GM23248 (cell line): Measurements from ENCODE around the gene MOGAT3. TPM values are rescaled to one million over a fixed set of nuclear protein-coding genes. Genes with fewer than 3 reads are reported as not detected.

ENCODE experiments used
- DNase-seq: peaks from one replicate; pipeline ENCODE4 v3.0.0-alpha.2; 2015
- H2AFZ ChIP-seq: fragments of 200-600 bp; sonication (generic); 2 replicates; pipeline ENCODE4 v1.6.1; 2016; ENCODE audit warnings: antibody characterized with exemption
- H3F3A ChIP-seq: fragments of 200-600 bp; sonication (generic); 2 replicates; pipeline ENCODE4 v1.6.1; 2016; ENCODE audit warnings: mild to moderate bottlenecking, antibody characterized with exemption, mixed run types; ENCODE audit not compliant: insufficient read depth
- H3K27ac ChIP-seq: fragments of 200-600 bp; sonication (generic); 2 replicates; pipeline ENCODE4 v1.5.1; 2016; ENCODE audit warnings: mild to moderate bottlenecking
- H3K27me3 ChIP-seq: fragments of 200-600 bp; sonication (generic); replicated peaks from 2 replicates; pipeline ENCODE4 v1.6.1; 2016; ENCODE audit warnings: mild to moderate bottlenecking; ENCODE audit not compliant: insufficient read depth
- H3K36me3 ChIP-seq: fragments of 200-600 bp; sonication (generic); 2 replicates; pipeline ENCODE4 v1.6.1; 2016; ENCODE audit warnings: low read depth, mild to moderate bottlenecking
- H3K4me1 ChIP-seq: fragments of 200-600 bp; sonication (generic); 2 replicates; pipeline ENCODE4 v1.6.1; 2016; ENCODE audit warnings: mild to moderate bottlenecking; ENCODE audit not compliant: insufficient read depth
- H3K4me2 ChIP-seq: fragments of 200-600 bp; sonication (generic); one replicate; pipeline ENCODE4 v1.6.1; 2016; ENCODE audit warnings: mild to moderate bottlenecking; ENCODE audit not compliant: unreplicated experiment
- H3K4me3 ChIP-seq: fragments of 200-600 bp; sonication (generic); 2 replicates; pipeline ENCODE4 v1.5.1; 2016; ENCODE audit warnings: mild to moderate bottlenecking
- H3K79me2 ChIP-seq: fragments of 200-600 bp; sonication (generic); 2 replicates; pipeline ENCODE4 v1.6.1; 2016; ENCODE audit warnings: mild to moderate bottlenecking; ENCODE audit not compliant: insufficient read depth
- H3K9ac ChIP-seq: fragments of 200-600 bp; sonication (generic); 2 replicates; pipeline ENCODE4 v1.6.1; 2016; ENCODE audit warnings: mild to moderate bottlenecking
- H3K9me2 ChIP-seq: fragments of 200-600 bp; sonication (generic); 2 replicates; pipeline ENCODE4 v1.6.1; 2016; ENCODE audit warnings: mixed run types, mild to moderate bottlenecking, moderate library complexity; ENCODE audit not compliant: insufficient read depth
- H3K9me3 ChIP-seq: fragments of 200-600 bp; sonication (generic); one replicate; pipeline ENCODE4 v1.6.1; 2017; ENCODE audit warnings: low read depth
- H4K20me1 ChIP-seq: fragments of 200-600 bp; sonication (generic); 2 replicates; pipeline ENCODE4 v1.6.0; 2016; ENCODE audit not compliant: insufficient read depth
- EZH2 ChIP-seq: fragments of 200-600 bp; sonication (generic); IDR thresholded peaks from 2 replicates; pipeline ENCODE4 v1.6.1; 2018; ENCODE audit warnings: antibody characterized with exemption, mild to moderate bottlenecking; ENCODE audit not compliant: insufficient read depth, poor library complexity, severe bottlenecking
- EZH2phosphoT487 ChIP-seq: fragments of 200-600 bp; sonication (generic); IDR thresholded peaks from 2 replicates; pipeline ENCODE4 v1.6.1; 2018; ENCODE audit warnings: antibody characterized with exemption, moderate library complexity, mild to moderate bottlenecking, low read depth; ENCODE audit not compliant: insufficient read depth
- WGBS, 2 experiments: methylation state at CpG; one replicate each; pipeline ENCODE4 v1.1.6; 2015 to 2017; ENCODE audit warnings: low lambda C conversion rate in 2 of 2, low coverage in 1 of 2; ENCODE audit errors: missing lambda C conversion rate in 2 of 2; 5-methylcytosine and 5-hydroxymethylcytosine counted together
- in situ Hi-C: fragments of 300-500 bp; cut with MboI; formaldehyde crosslinking; loops from 2 replicates; pipeline ENCODE4 v1.15.0; 2020
- polyA plus RNA-seq: library from polyadenylated mRNA; unstranded; fragments of >200 nt; fragmentation: Nextera tagmentation; extraction: Ambion mirVana; gene quantifications from 2 replicates; pipeline ENCODE4 v1.2.1, GENCODE V29; 2016
- total RNA-seq: library from RNA; depleted of rRNA; stranded (reverse); fragments of >200 nt; shearing (Covaris generic); gene quantifications from 2 replicates; pipeline ENCODE4 v1.2.3, GENCODE V29; 2014

Gene MOGAT3
- total and polyA plus RNA-seq, 2 experiments from 2014 or later = not detected

DNA sequence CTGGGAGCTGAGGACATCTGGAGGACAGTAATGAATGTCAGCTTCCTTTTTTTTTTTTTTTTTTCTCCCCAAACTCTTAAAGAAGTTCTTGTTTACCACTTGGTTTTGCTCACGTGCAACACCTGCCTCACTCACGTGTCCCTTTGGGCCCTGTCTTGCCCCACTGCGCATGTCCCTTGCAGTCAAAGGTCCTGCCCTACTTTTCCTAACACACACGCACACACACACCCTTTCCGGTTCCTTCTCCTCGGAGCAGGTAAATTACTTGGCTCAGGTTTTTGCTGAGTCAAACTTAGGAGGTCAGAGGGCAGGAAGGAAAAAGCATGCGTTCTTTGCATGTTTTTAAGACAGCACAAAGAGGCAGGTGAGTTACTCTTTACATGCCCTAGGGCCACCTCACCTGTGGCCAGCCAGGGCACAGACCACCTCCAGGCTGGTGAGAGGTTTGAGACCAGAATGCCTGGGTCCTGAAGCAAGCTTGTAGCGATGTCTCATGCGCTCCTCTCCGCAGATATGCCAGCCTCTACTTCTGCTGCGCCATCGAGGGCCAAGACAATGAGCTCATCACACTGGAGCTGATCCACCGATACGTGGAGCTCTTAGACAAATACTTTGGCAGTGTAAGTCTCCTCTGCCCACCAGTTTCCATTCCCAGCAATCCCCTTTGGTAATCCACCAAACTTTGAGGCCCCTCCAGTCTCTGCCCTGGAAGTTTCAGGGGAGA lies 43.8 kb downstream of the MOGAT3 start:
- peaks cover 32% of the 10 kb centered on the region for H3K79me2 ChIP-seq
- in situ Hi-C loops = no loop called here
- no peak overlapping the region for H3K27ac ChIP-seq
- no peak for DNase-seq
- H3K9me2 ChIP-seq = no peaks in the 10 kb centered on the region
- H3K9ac ChIP-seq = no peak overlapping the region
- H3K9me3 ChIP-seq = no peaks in the 10 kb centered on the region
- H2AFZ ChIP-seq = no peak overlapping the region
- H3K27me3 ChIP-seq = no peaks in the 10 kb centered on the region
- H3K4me2 ChIP-seq = no peak overlapping the region
- 90 to 93% methylated on average over 14 of the region's 14 CpGs for WGBS, 2 experiments
- peaks cover 11% of the 10 kb centered on the region for H3K4me1 ChIP-seq
- TF ChIP-seq EZH2 = no peak
- no peak for TF ChIP-seq EZH2phosphoT487
- H3K4me3 ChIP-seq = no peak overlapping the region
- peaks cover 2% of the 10 kb centered on the region; the same call in 1 of the 2 replicates for H3F3A ChIP-seq
- H4K20me1 ChIP-seq = no peaks in the 10 kb centered on the region
- H3K36me3 ChIP-seq = peaks cover 6% of the 10 kb centered on the region; the same call in 1 of the 2 replicates

DNA sequence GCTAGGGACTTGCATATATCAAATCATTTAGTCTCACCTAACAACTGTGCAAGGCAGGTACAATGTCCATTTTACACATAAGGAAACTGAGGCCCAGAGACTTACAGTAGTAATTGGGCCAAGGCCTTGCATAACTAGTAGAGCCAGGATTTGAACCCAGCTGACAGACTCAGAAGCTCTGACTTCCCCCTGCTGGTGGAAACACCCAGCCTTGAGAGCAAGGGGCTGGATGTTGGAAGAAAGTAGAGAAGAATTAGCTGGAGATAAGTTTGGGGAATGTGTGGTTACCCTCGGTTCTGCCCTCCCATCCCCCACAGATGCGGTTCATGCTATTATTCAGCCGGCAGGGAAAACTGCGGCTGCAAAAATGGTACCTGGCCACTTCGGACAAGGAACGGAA lies 44.6 kb downstream of the MOGAT3 start:
- no peak for TF ChIP-seq EZH2
- no peak for TF ChIP-seq EZH2phosphoT487
- Histone ChIP-seq H4K20me1 (no peaks in the 10 kb centered on the region), H3K9ac (no peak overlapping the region), H3K9me2 (no peaks in the 10 kb centered on the region), H3K4me1 (peaks cover 11% of the 10 kb centered on the region), H3K36me3 (peaks cover 6% of the 10 kb centered on the region; the same call in 1 of the 2 replicates), H3K27me3 (no peaks in the 10 kb centered on the region), H3K4me2 (no peak overlapping the region), H3K9me3 (no peaks in the 10 kb centered on the region), H3K27ac (no peak overlapping the region), H2AFZ (no peak overlapping the region), H3K4me3 (no peak overlapping the region), H3K79me2 (peaks cover 32% of the 10 kb centered on the region), H3F3A (no peaks in the 10 kb centered on the region; the same call in 1 of the 2 replicates)
- DNase-seq = no peak
- WGBS, 2 experiments = 72 to 77% methylated on average over 6 of the region's 6 CpGs
- in situ Hi-C loops = no loop called here

DNA sequence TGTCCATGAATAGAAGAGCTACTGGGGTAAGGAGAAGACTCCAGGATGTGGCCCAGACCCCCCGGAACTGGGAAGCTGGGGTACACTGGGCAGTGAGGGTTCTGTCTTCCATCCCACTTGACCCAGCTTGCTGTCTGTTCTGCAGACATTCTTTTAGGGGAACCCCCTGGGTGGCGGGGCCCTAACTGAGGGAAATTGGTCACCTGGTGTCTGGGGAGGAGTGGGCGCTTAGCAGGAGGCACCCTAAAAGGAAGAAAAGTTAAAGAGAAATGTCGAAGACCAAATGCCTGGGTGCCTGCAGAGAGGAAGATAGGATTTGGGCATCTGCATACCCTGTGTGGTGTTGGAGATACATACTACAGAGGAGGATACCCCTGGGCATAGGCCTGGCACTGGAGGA lies 45.5 kb downstream of the MOGAT3 start:
- no peaks in the 10 kb centered on the region for H3K9me2 ChIP-seq
- TF ChIP-seq EZH2phosphoT487 (no peak), EZH2 (no peak)
- H3K79me2 ChIP-seq = peaks cover 32% of the 10 kb centered on the region
- no peaks in the 10 kb centered on the region for H3K27me3 ChIP-seq
- no peaks in the 10 kb centered on the region for H4K20me1 ChIP-seq
- H2AFZ ChIP-seq = peak overlapping the region; percentile 60
- no peaks in the 10 kb centered on the region for H3F3A ChIP-seq
- H3K27ac ChIP-seq = no peak overlapping the region
- peak overlapping the region; percentile 98 for H3K4me2 ChIP-seq
- peaks cover 11% of the 10 kb centered on the region for H3K4me1 ChIP-seq
- H3K4me3 ChIP-seq = peak overlapping the region; percentile 89
- no peaks in the 10 kb centered on the region for H3K9me3 ChIP-seq
- in situ Hi-C loops = no loop called here
- H3K9ac ChIP-seq = peak overlapping the region; percentile 85
- 33 to 34% methylated on average over 4 of the region's 4 CpGs for WGBS, 2 experiments
- no peak for DNase-seq
- H3K36me3 ChIP-seq = peaks cover 6% of the 10 kb centered on the region; the same call in 1 of the 2 replicates

DNA sequence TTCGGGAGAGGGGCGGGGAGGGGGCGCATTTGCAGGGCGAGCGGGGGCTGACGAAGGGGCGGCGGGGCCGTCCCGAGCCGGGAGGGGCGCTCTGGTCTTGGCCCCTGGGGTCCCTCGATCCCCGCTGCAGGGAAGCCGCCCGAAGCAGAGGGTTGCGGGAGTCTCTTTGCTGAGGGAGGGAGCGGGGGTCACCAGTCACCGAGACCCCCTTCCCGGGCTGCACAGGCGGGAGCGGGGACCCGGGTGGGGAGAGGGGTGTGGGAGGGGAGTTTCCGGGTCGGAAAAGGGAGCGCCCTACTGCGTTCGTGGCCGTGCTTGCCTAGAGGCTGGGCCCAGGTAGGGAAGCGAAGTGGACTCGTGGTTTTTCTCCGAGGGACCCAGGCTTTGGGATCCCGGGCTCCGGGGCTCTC lies 46.1 kb downstream of the MOGAT3 start:
- peaks cover 6% of the 10 kb centered on the region; the same call in 1 of the 2 replicates for H3K36me3 ChIP-seq
- H3K27ac ChIP-seq = no peak overlapping the region
- WGBS, 2 experiments = 2% methylated on average over 29 of the region's 34 CpGs; no CpG with 5 or more reads in 1 of the 2 experiments
- in situ Hi-C loops = no loop called here
- H3K79me2 ChIP-seq = peaks cover 32% of the 10 kb centered on the region
- no peaks in the 10 kb centered on the region for H3K9me3 ChIP-seq
- peak overlapping the region; percentile 89 for H3K4me3 ChIP-seq
- DNase-seq = no peak
- H3F3A ChIP-seq = no peaks in the 10 kb centered on the region
- peak overlapping the region; percentile 60 for H2AFZ ChIP-seq
- H3K27me3 ChIP-seq = no peaks in the 10 kb centered on the region
- H3K4me2 ChIP-seq = peak overlapping the region; percentile 98
- H3K9me2 ChIP-seq = no peaks in the 10 kb centered on the region
- peaks cover 11% of the 10 kb centered on the region for H3K4me1 ChIP-seq
- peak overlapping the region; percentile 85 for H3K9ac ChIP-seq
- no peaks in the 10 kb centered on the region for H4K20me1 ChIP-seq
- TF ChIP-seq EZH2 (no peak), EZH2phosphoT487 (no peak)
